ELR (cell line): ENCODE data around the gene HSP90AA1.
"Not testable (repeated sequence)": the region's sequence is repeated elsewhere in the genome, so short reads cannot be mapped to it uniquely, and the experiment has no call there.

Experiments
- DNase-seq: peaks from one replicate; pipeline ENCODE4 v3.0.0-alpha.2; 2015; ENCODE audit warnings: low read depth

HSP90AA1 gene

DNA sequence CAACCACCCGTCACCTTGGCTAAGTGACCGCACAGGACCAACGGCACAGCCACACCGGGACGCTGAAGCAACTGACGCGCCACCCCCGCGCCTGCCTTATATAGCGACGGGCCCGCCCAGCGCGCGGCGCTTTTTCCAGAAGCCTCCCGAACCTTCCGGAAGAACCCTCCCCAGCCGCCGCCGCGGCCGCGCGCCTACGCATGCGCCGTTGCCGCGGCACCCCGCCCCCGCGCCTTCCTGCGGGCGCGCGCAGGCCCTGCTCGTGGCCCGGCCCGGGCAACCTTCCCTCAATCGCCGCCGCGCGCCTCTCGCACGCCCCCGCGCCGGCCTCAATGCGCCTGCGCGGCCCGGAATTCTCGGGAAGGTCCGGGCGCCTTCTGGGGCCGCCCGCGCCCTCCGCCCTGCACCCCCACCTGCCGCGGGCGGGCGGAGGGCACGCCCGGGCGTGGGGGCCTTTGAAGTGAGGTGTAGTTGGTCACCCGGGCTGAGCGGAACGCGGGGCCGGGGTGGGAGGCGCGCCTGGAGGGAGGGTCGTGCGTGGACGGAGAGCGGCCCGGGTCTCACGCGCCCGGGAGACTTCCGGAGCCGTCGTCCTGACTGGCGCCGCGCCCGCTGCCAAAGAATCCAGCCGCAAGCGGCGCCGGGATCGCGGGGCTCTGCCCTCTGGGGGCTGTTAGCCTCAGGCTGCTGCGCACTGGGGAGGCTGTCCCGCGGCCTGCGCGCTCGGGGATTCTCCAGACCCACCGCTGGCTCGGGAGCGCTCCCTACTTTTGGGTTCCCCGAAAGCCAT is at the start of gene HSP90AA1:
TSS of gene HSP90AA1 (minus strand) at position 73 of the 790 bp plus-strand sequence. CDS start 666 bp downstream, outside the sequence.
- peak; percentile 95 for DNase-seq

DNA sequence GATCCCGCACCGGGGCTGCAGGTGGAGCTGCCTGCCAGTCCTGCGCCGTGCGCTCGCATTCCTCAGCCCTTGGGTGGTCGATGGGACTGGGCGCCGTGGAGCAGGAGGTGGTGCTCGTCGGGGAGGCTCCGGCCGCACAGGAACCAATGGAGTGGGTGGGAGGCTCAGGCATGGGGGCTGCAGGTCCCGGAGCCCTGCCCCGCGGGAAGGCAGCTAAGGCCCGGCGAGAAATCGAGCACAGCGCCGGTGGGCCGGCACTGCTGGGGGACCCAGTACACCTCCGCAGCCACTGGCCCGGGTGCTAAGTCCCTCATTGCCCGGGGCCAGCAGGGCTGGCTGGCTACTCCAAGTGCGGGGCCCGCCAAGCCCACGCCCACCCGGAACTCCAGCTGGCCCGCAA is 48.6 kb upstream of the HSP90AA1 start:
- not testable (repeated sequence) for DNase-seq

DNA sequence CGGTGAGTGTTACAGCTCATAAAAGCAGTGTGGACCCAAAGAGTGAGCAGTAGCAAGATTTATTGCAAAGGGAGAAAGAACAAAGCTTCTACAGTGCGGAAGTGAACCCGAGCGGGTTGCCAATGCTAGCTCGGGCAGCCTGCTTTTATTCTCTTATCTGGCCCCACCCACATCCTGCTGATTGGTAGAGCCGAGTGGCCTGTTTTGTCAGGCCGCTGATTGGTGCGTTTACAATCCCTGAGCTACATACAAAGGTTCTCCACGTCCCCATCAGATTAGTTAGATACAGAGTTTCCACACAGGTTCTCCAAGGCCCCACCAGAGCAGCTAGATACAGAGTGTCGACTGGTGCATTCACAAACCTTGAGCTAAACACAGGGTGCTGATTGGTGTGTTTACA is 47.9 kb upstream of the HSP90AA1 start:
- not testable (repeated sequence) for DNase-seq

DNA sequence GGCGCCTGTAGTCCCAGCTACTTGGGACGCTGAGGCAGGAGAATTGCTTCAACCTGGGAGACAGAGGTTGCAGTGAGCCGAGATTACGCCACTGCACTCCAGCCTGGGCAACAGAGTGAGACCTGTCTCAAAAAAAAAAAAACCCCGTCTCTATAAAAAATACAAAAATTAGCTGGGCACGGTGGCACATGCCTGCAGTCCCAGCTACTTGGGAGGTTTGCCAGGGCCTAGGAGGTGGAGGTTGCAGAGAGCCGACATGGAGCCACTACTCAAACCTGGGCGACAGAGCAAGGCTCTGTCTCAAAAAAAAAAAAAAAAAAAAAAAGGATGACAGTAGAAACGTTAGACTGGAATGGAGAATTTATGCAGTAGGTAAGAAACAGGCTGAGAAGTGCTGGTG is 47.2 kb upstream of the HSP90AA1 start:
- DNase-seq: not testable (repeated sequence)

DNA sequence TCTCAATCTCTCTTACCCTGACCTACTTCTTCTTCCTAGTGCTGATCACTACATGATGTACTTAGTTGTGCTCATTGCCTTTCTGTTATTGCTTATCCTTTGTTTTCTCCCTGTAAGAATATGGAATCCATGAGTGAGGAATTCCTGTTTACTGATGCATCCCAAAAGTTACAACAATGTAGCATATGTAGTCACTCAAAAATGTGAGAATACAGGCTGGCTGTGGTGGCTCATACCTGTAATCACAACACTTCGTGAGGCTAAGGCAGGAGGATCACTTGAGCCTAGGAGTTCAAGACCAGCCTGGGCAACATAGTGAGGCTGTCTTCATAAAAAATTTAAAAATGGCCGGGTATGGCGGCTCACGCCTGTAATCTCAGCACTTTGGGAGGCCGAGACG is 44.9 kb upstream of the HSP90AA1 start:
- DNase-seq: peak; percentile 41

DNA sequence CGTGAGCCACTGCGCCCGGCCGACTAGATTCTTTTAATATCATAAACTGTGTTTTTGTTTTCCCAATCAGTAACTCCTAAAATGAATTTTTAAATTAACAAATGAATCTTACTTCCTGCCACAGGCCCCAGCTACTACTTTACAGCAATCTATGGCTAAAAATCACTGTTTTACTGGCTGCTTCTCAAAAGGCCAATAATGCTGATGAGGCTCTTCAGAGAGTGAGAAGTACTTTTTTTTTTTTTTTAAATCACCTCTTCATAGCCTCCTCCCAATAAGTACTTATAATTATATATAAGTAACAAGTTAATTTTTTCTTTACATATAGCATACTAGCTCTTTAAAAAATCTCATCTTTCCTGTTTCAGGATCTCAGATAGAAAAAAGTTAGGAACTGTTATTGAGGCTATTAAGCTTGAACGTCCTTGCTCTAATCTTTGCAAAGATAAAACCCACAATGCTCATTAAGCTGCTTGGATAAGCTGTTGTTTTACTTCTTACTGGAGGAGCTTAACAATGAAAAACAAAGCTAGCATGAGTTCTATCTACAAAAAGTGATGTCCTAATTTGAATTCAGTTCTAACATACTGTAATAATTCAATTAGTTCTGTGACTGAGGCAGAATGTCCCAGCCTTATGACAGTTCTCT is 40.1 kb upstream of the HSP90AA1 start:
- DNase-seq: no peak

DNA sequence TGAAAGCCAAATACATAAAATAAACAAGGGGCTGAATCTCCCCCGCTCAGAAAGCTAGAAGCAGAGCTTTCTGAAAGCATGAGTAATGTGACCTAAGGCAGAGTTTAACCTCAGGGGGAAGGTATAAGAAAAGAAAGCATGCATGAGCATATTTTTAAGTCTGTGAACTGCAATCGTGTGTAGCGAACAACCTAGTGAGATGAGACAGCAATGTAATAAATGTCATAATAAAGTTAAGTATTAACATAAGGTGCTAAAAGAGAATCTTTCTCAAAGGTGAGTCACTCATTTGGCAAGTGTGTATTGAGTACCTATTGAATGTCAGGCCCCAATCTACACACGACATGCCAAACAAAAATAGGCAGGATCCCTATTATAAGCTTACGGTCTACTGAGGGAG is 38.7 kb upstream of the HSP90AA1 start:
- peak; percentile 30 for DNase-seq

DNA sequence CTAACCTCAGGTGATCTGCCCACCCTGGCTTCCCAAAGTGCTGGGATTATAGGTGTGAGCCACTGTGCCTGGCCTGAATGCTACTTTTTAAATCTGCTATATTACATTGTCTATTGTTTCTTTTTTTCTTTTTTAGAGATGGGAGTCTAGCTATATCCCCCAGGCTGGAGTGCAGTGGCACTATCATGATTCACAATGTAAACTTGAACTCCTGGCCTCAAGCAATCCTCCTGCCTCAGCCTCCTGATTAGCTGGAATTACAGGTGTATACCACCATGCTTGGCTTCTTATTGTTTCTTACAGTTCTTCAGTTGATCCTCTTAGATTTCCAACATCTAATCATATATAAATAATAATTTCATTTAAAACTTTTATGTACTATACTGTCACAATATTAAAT is 37.6 kb upstream of the HSP90AA1 start:
- no peak for DNase-seq

DNA sequence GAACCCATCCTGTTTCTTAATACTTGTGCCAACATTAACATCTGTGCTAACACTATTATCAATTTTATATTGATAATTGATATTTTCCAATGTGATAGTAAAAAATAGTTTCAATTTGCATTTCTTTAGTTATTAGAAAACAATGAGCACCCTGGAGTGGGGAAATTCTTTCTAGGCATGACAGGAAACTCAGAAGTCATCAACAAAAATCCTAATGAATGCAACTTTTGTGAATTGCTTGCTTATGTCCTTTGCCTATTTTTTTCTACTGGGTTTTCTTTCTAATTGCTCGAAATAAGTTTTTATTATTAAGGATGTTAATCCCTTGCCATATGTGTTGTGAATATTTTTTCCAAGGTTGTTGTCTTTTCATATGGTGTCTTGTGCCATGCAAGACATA is 34.7 kb upstream of the HSP90AA1 start:
- DNase-seq: no peak

DNA sequence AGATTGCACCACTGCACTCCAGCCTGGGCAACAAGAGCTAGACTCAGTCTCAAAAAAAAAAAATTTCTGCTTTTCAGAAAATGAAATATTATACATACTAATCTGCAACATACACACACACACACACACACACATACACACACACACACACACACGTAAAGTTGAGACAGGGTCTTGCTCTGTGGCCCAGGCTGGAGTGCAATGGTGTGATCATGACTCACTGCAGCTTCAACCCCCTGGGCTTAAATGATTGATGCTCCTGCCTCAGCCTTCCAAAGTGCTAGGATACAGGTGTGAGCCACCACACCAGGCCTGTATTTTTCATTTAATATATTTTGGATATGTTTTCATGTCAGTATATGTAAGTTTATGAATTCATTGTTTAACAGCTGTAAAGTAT is 34.0 kb upstream of the HSP90AA1 start:
- no peak for DNase-seq

DNA sequence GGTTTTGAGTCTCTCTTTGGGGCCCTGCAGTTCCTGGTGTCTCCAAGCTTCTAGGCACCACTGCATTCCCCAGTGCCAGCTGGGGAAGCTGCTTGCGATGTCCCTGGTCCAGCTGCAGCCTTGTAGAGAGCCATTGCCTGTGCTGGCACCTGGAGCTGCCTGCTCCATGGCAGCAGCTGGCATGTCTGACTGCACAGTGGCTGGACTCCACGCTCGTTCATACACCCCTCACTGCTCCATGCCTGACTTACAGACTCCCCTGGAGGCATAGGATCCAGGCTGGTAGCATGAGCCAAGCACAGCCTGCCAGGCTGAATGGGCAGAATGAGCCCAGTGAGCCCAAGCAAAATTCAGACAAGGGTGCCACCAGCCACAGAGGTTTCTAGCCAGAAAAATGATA is 31.0 kb upstream of the HSP90AA1 start:
- no peak for DNase-seq

DNA sequence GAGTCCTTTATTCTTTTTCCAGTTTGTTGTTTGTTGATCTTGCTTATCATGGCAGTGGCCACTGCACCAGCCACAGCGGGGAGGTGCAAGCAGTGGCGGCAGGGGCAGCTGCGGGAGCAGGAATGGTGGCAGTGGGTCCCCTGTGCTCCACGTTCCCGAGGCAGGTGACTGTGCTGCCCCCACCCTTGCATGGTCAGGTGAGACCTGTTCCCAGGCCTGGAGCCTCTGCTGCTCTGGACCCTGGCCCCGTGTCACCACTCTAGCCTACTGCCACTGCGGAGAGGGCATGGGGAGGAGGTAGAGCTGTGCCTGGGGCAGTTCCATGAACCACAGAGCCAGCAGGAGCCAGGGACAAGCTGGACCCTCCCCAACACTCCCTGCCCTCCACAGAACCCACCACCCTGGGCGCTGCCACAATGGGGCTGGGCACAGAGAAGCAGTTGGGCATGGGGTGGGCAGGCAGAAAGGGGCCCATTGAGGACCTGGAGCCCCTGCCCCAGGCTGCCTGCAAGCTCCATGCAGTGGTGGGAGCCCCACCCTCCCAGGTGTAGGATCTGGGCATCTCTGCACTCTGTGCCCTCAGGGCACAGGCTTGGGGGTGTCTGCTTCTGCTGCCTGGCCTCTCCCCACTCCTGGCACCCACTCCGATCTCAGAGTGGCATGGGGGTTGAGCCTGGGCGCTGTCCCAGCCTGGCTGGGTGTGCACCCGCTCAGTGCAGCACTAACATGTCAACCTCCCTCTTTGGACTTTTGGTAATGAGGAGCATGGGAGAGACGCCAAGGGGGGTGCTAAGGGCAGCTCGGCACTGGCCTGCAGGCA is 29.7 kb upstream of the HSP90AA1 start:
- no peak for DNase-seq

DNA sequence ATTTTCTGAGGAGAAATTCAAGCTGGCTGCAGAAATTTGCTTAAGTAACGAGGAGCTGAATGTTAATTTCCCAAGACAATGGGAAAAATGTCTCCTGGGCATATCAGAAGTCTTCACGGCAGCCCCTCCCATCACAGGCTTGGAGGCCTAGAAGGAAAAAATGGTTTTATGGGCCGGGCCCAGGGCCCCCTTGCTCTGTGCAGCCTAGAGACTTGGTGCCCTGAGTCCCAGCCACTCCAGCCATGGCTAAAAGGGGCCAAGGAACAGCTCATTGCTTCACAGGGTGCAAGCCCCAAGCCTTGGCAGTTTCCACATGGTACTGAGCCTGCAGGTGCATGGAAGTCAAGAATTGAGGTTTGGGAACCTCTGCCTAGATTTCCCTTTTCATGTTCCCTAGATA is 24.3 kb upstream of the HSP90AA1 start:
- DNase-seq: no peak

DNA sequence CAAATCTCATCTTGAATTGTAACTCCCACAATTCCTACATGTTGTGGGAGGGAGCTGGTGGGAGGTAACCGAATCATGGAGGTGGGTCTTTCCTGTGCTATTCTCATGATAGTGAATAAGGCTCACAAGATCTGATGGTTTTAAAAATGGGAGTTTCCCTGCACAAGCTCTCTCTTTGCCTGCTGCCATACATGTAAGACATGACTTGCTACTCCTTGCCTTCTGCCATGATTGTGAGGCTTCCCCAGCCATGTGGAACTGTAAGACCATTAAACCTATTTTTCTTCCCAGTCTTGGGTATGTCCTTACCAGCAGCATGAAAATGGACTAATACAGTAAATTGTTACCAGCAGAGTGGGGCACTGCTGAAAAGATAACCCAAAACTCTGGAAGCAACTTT is 22.5 kb upstream of the HSP90AA1 start:
- DNase-seq: not testable (repeated sequence)

DNA sequence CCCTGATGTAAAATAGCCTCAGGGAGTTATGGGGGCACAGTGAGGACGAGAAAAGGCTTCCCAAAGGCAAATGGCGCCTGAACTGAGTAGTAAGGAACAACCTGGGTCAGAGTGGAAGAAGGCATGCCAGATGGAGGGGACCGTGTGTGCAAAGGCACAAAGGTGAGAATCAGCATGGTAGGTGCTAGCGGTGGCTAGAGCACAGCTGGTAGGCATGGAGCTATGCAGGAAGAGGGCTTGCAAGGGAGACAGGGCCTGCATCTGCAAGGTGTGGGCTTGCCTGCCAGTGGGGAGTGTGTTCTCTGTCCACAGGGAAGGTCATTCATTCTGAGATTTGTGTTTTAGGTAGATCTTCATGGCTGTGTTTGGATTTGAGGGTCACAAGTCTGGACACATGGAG is 18.5 kb upstream of the HSP90AA1 start:
- no peak for DNase-seq

DNA sequence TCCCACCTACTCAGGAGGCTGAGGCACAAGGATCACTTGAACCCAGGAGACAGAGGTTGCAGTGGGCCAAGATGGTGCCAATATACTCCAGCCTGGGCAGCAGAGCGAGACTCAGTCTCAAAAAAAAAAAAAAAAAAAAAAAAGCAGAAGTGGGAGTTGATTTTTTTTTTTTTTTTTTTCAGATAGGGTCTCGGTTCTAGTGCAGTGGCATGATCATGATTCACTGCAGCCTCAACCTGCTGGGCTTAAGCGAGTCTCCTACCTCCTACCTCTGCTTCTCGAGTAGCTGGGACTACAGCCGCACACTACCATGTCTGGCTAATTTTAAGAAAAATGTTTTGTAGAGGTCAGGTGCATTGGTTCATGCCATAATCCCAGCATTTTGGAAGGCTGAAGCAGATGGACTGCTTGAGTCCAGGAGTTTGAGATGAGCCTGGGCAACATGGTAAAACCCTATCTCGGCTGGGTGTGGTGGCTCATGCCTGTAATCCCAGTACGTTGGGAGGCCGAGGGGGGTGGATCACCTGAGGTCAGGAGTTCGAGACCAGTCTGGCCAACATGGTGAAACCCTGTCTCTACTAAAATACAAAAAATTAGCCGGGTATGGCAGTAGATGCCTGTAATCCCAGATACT is 16.3 kb upstream of the HSP90AA1 start:
- DNase-seq: no peak

DNA sequence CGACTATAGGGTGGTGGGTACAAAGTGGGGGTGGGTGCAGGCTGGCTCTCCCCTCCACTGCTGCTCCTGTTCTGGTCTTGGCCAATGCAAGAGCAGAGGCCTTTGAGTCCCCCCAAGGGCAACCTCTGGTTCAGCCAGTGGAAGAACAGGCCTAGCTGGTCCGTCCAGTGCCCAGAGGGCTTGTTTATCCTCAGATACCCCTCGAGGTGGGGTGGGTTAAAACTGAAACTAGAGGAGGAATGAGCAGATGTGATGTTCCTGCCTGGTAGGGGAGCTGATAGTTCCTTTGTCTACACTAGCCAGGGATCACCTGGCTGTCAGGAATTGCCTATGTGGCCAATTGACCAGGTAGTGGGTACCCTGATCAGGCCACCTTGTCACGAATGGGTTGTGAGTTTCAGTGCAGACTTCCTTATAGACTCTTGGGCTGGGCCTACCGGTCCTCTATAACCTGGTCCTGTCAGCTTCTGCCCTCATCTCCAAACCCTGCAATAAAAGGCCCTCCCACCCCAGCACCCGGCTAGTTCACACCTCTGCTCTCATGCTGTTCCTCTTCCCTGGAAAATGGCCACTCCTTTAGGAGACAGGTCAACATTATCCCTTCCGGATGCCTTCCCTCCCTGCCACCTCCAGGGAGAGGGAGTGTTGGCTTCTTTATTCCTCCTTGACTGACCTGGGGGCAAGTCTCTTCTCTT is 10.7 kb upstream of the HSP90AA1 start:
- no peak for DNase-seq

DNA sequence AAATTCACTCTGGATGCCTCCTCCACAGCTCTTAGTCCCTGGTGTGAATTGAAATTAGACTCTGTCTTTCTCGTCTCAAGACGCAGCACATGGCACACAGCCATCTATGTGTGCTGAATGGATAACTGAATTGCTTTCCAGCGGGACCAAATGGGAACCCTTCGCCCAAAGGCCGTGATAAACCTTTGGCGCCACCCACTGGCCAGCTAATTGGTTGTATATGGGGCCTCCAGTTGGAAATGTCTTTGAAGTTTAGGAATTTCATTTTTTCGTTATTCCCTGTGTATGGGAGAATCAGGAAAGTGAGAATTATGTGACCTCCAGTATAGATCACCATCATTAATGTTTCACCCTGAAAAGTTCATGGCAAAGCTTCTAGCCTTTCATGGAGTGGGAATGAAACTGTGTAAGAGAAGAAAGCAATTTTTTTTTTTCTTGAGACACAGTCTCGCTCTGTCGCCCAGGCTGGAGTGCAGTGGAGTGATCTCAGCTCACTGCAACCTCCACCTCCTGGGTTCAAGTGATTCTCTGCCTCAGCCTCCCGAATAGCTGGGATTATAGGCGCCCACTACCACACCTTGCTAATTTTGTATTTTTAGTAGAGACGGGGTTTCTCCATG is 9.8 kb upstream of the HSP90AA1 start:
- DNase-seq: peak; percentile 87

DNA sequence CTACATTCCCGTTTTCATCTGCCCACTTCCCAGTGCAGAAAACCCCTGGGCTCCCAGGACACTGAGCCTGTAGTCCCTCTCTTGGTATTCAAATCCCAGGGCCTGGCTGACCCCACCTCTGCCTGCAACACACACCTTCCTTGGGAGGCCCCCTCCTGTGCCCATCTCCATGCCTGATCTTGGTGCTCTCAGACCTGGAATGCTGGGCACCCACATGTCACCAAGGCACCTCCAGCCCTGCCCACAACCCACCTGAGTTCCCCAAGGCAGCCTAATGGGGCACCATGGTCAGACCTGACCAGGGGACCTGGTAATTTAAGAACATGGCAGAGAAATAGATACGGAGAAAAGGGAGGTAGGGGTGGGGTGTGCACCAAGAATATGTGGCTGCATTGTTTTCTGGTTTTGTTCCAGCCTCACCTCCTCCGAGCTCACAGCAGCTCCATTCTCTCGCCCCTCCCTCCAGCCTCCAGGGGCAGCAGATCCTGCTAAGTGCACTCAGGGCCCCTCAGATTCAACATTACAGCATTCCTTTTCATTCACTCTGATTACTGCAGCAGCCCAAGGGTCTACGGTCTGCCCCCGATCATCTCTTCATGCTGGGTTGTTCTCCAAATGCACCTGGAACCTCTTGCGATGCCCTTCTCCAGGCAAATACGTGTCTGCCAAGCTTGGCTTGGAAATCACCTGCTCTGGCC is 9.2 kb upstream of the HSP90AA1 start:
- no peak for DNase-seq

DNA sequence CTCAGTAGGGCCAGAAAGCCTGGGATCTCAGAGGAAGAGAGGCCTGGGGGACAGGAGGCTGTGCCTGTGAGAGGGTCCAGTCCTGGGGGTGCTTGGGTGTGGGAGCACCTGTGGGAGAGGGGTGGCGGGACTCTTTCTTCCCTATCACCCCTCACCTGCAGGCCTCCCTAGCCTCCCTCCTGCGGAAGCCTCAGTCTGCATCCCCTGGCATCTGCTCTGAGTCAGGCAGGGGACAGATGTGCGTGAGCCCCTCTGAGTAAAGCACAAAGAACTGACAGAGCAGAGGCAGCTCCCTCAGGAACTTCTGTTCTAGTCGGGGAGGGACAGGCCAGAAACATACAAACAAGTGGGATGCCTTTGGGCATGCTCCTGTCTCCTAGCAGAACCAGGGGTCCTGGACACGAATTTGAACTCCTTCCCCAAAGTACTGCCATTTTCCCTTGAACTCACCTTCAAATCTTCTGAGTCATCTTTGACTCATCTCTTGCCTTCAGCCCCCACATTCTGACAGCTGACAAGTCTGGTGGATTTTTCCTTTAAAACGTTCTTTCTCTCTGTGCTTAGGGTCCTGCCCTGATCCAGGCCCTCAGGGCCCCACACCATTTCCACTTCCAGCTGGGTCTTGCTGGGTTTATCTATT is 8.5 kb upstream of the HSP90AA1 start:
- peak; percentile 77 for DNase-seq
